Measurements from ENCODE around the gene FBXW11. TPM values are rescaled to one million over a fixed set of nuclear protein-coding genes. Genes with fewer than 3 reads are reported as not detected.

FBXW11 gene
- polyA plus RNA-seq, 1 donor from 2014 or later = 103 TPM

- Histone ChIP-seq H3K27me3 (ENCODE audit: insufficient read depth, low read depth, low read length) (no peaks in the 10 kb centered on the region), H3K27ac (ENCODE audit: low read length) (no peak overlapping the region), H3K4me3 (ENCODE audit: low read length) (no peak overlapping the region), H4K20me1 (ENCODE audit: insufficient read depth) (peaks cover 5% of the 10 kb centered on the region), H3K36me3 (ENCODE audit: insufficient read depth, low read length) (no peaks in the 10 kb centered on the region), H3K4me2 (ENCODE audit: low read length) (no peak overlapping the region), H3K9me2 (ENCODE audit: insufficient read depth, low read length) (no peaks in the 10 kb centered on the region), H3K9ac (ENCODE audit: low read length) (no peak overlapping the region), H3F3A (ENCODE audit: insufficient read depth, low read length, poor library complexity, severe bottlenecking) (no peaks in the 10 kb centered on the region), H3K9me3 (ENCODE audit: low read length) (no peaks in the 10 kb centered on the region), H3K79me2 (replicated peaks; ENCODE audit: insufficient read depth, low read length) (peaks cover 5% of the 10 kb centered on the region), H2AFZ (ENCODE audit: low read depth, low read length) (no peak overlapping the region)
- TF ChIP-seq CTCF (IDR thresholded peaks at IDR 0.05; ENCODE audit: poor library complexity, severe bottlenecking) (peak; percentile 85), REST (IDR thresholded peaks at IDR 0.05; ENCODE audit: borderline replicate concordance) (no peak), MXI1 (conservative IDR thresholded peaks at IDR 0.05; ENCODE audit: poor library complexity, severe bottlenecking) (no peak), SMC3 (conservative IDR thresholded peaks at IDR 0.05; ENCODE audit: poor library complexity) (peak; percentile 93), RAD21 (conservative IDR thresholded peaks at IDR 0.05) (peak; percentile 86)
Measured at GRCh38 chr5:171907725-171908343, 98.6 kb downstream of the FBXW11 start.

GRCh38 chr5:171906703-171907590 is 99.5 kb downstream of the FBXW11 start:
- Histone ChIP-seq H3F3A (ENCODE audit: insufficient read depth, low read length, poor library complexity, severe bottlenecking) (no peaks in the 10 kb centered on the region), H3K9me3 (ENCODE audit: low read length) (no peaks in the 10 kb centered on the region), H3K79me2 (replicated peaks; ENCODE audit: insufficient read depth, low read length) (peaks cover 8% of the 10 kb centered on the region), H3K9me2 (ENCODE audit: insufficient read depth, low read length) (no peaks in the 10 kb centered on the region), H3K9ac (ENCODE audit: low read length) (no peak overlapping the region), H3K27ac (ENCODE audit: low read length) (no peak overlapping the region), H2AFZ (ENCODE audit: low read depth, low read length) (no peak overlapping the region), H3K27me3 (ENCODE audit: insufficient read depth, low read depth, low read length) (no peaks in the 10 kb centered on the region), H3K36me3 (ENCODE audit: insufficient read depth, low read length) (no peaks in the 10 kb centered on the region), H4K20me1 (ENCODE audit: insufficient read depth) (peaks cover under 1% of the 10 kb centered on the region), H3K4me2 (ENCODE audit: low read length) (no peak overlapping the region), H3K4me3 (ENCODE audit: low read length) (no peak overlapping the region)
- TF ChIP-seq TAF1 (IDR thresholded peaks at IDR 0.05; ENCODE audit: low read depth) = no peak
- no peak for TF ChIP-seq SMC3 (conservative IDR thresholded peaks at IDR 0.05; ENCODE audit: poor library complexity)
- TF ChIP-seq EZH2 (IDR thresholded peaks at IDR 0.05; ENCODE audit: borderline replicate concordance, insufficient read depth, low read length, poor library complexity, severe bottlenecking) = no peak
- no peak for TF ChIP-seq CTCF (IDR thresholded peaks at IDR 0.05; ENCODE audit: poor library complexity, severe bottlenecking)
- TF ChIP-seq MXI1 (conservative IDR thresholded peaks at IDR 0.05; ENCODE audit: poor library complexity, severe bottlenecking) = no peak
- TF ChIP-seq EP300 (conservative IDR thresholded peaks at IDR 0.05; ENCODE audit: poor library complexity, severe bottlenecking) = no peak
- TF ChIP-seq POLR2AphosphoS5 (IDR thresholded peaks at IDR 0.05) = no peak
- no peak for TF ChIP-seq RAD21 (conservative IDR thresholded peaks at IDR 0.05)
- TF ChIP-seq REST (IDR thresholded peaks at IDR 0.05; ENCODE audit: borderline replicate concordance) = no peak
